GM18499 (cell line): ENCODE measurements around the gene TRIM73.
A peak's percentile ranks its signal among the peaks of the same experiment; 100 is the strongest.
"Not testable (repeated sequence)": the region's sequence is repeated elsewhere in the genome, so short reads cannot be mapped to it uniquely, and the experiment has no call there.

ENCODE experiments used
- ATAC-seq: cut with Tn5 transposase; IDR thresholded peaks from one replicate; pipeline ENCODE4 v1.9.1; 2021; ENCODE audit warnings: moderate number of reproducible peaks; ENCODE audit not compliant: insufficient read depth, unreplicated experiment

The TRIM73 gene

GRCh38 chr7:75414708-75415427 lies 19.4 kb downstream of the TRIM73 start:
- ATAC-seq: not testable (repeated sequence)

- ATAC-seq: not testable (repeated sequence)
Observed at GRCh38 chr7:75415428-75415817, 20.0 kb downstream of the TRIM73 start.

- not testable (repeated sequence) for ATAC-seq
Observed at GRCh38 chr7:75415829-75416373, 20.5 kb downstream of the TRIM73 start.

GRCh38 chr7:75416787-75417186 lies 21.4 kb downstream of the TRIM73 start:
- ATAC-seq: not testable (repeated sequence)

DNA sequence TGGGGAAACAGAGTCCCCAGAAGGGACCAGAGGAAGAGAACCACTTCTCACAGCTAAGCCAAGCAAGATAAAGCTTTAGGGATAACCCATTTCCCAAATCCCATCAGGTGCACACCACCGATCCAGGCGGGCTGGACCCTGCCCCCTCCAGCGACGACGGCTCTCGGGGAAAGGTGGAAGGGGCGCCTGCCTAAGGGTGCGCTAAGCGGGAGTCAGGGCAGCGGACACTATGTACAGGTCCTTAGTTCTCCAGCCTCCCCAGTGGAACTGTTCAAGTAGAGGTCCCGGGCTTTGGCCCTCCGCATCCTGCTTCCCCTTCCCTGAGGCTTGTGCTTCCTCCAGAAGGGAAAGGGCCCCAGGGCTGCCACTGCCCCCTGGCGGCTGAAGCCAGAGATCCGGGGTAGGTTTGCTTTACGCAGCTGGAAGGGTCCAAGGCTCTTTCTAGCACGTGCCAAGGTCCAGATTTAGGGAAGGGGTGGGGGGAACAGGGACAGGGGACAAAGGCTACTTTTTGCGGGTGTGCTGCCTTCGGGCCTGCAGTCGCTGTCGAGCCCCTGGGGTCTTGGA lies 22.9 kb downstream of the TRIM73 start:
- not testable (repeated sequence) for ATAC-seq

DNA sequence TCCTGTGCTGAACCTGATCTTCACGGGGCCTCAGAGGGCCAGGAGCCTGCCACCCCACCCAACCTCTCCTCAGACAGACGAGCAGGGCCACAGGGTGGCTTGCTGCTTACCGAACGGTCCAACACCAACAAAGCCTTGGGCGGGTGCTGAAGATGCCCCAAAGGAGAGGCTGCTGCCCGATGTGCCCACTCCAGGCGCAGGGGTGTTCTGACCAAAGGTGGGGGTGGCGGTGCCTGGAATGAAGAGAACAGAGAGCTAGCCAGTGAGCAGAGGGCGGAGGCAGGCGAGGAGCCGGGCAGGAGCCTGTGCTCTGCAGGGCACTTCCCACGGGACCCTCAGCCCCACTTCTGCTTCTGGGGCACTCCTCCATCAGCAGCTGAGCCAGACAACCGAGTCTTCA lies 23.8 kb downstream of the TRIM73 start:
- ATAC-seq: not testable (repeated sequence)

GRCh38 chr7:75419693-75420092 lies 24.3 kb downstream of the TRIM73 start:
- ATAC-seq: not testable (repeated sequence)

GRCh38 chr7:75420152-75420551 lies 24.7 kb downstream of the TRIM73 start:
- not testable (repeated sequence) for ATAC-seq

GRCh38 chr7:75421798-75422710 lies 26.6 kb downstream of the TRIM73 start:
- ATAC-seq: not testable (repeated sequence)

- ATAC-seq: not testable (repeated sequence)
Observed at GRCh38 chr7:75423481-75423880, 28.1 kb downstream of the TRIM73 start.

DNA sequence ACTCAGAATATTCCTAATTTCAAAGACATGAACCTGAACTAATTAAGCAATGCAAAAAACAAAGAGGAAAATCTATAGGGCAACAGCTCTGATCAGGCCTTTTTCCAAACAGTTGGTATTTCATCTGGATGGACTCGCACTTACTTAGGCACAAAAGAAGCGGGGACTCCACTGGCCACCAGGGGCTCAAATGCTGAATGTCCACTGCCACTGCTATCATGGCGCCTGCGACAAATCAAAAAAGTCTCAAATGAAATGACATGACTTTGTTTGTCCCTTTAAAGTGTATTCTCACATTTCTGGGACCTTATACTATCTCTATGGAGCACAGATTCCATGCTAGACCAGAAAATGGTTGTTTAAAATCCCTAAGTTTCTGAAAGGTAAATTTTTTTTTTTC lies 43.6 kb downstream of the TRIM73 start:
- not testable (repeated sequence) for ATAC-seq

DNA sequence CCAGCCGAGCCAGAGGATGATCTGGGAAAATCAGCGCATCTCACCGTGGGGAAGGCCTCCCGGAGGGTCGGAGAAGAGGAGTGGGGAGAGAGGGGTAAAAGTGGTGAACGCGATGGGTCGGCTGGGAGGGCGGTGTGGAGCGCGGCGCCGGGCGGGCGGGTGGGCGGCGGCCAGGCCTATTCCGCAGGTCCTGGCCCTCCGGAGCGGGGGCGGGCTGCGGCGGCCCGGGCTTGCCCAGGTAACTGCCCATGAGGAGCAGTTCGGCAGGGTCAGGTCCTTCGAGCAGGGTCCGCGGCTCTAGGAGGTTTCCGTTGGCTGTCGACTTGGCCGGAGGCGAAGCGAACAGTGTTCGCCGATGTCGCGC lies 46.7 kb downstream of the TRIM73 start:
- ATAC-seq: not testable (repeated sequence)

DNA sequence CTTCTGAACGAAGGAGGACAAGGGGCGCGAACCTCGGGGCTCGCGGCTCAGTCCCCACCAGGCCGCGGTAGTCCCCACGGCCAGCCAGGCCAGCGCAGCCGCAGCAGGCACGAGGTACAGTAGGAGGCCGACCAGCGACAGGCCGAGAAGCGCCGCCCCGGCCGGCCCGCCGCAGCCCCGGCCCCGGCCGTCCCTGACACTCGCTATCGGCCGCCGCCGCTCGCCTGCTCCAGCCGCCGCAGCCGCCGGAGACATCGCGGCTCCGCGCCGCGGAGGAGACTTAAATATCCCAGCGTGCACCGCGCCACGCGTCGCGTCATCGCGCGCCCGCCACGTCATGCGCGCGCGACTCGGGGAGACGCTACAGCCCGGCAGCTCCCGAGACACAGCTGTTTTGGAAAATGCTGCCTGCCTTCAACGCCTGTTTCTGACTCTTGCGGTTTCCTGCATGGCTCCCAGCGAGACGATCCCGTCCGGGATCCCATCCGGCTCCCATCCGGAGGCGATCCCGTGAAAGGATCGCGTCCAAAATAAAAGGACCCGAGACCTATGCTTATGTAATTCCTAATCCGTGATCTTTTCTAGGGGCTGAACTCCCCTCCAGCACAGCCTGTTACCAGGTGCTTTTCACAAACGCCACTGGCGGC lies 47.2 kb downstream of the TRIM73 start:
- ATAC-seq: peak; percentile 49

DNA sequence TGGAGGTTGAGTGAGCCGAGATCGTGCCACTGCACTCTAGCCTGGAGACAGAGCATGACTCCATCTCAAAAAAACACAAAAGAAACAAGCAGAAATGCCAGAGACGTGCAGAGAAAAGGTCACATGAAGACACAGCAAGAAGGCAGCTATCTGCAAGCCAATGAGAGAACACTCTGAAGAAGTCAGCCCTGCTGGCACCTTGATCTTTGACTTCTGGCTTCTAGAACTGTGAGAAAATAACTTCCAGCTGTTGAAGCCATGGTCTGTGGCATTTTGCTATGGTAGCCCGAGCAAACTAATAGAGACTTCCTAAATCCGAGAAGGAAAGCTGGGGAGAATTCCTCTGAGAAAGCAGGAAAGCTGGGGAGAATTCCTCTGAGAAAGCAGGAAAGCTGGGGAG lies 54.5 kb downstream of the TRIM73 start:
- ATAC-seq: not testable (repeated sequence)

DNA sequence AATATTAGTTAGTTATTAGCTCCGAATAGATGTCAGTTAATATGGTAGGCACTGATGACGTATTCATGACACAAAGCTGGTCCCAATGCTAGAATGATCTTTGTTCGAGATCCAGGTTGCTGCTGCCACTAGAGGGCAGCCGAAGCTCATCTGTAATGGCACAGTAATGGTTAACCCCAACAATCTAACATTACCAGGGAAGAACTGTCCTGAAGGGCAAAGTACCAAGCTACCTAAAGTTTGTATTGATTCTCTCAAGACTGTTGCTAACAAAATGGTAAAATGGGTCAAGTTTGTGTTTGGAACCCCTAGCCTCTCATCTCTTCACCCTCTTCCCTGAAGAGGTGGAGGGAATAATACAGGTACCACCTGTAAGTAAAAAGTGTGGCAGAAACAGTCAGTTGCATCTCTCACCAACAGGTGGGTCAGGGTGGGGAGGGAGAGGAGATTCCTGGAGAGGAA lies 57.1 kb downstream of the TRIM73 start:
- peak; percentile 64 for ATAC-seq
